Liver (tissue), 10 donors: Measurements from ENCODE around the gene MED4. TPM values are rescaled to one million over a fixed set of nuclear protein-coding genes. Genes with fewer than 3 reads are reported as not detected.

ENCODE experiments used
- DNase-seq: peaks from one replicate; pipeline ENCODE4 v3.0.0-alpha.2; 2017; ENCODE audit warnings: low spot score
- H3K27ac ChIP-seq, 2 donors: one replicate each; pipeline ENCODE4 v1.7.0; 2013; ENCODE audit warnings: inconsistent platforms in 2 of 2, low read length in 2 of 2, control low read depth in 1 of 2, low read depth in 1 of 2, mild to moderate bottlenecking in 1 of 2
- H3K27me3 ChIP-seq, 4 donors: one replicate each; pipeline versions ENCODE4 v1.6.1 to v1.7.0; 2013; ENCODE audit warnings: low read length in 3 of 4, inconsistent platforms in 1 of 4, mild to moderate bottlenecking in 1 of 4, moderate library complexity in 1 of 4; ENCODE audit not compliant: control insufficient read depth in 4 of 4, insufficient read depth in 4 of 4
- H3K36me3 ChIP-seq, 4 donors: one replicate each; pipeline versions ENCODE4 v1.6.1 to v1.7.0; 2013; ENCODE audit warnings: low read length in 3 of 4, mild to moderate bottlenecking in 3 of 4, low read depth in 1 of 4, moderate library complexity in 1 of 4; ENCODE audit not compliant: control insufficient read depth in 4 of 4, insufficient read depth in 3 of 4
- H3K4me1 ChIP-seq, 4 donors: one replicate each; pipeline versions ENCODE4 v1.6.1 to v1.7.0; 2013; ENCODE audit warnings: low read length in 3 of 4, mild to moderate bottlenecking in 3 of 4, moderate library complexity in 1 of 4; ENCODE audit not compliant: control insufficient read depth in 4 of 4, insufficient read depth in 4 of 4
- H3K4me3 ChIP-seq, 3 donors: one replicate each; pipeline versions ENCODE4 v1.6.1 to v1.7.0; 2013; ENCODE audit warnings: low read length in 3 of 3, control low read depth in 1 of 3, low read depth in 1 of 3, mild to moderate bottlenecking in 1 of 3
- H3K9ac ChIP-seq, 2 donors: one replicate each; pipeline ENCODE4 v1.7.0; 2013; ENCODE audit warnings: low read length in 2 of 2, mild to moderate bottlenecking in 2 of 2, moderate library complexity in 2 of 2, control low read depth in 1 of 2, low read depth in 1 of 2
- H3K9me3 ChIP-seq, 4 donors: one replicate each; pipeline versions ENCODE4 v1.6.1 to v1.7.0; 2013; ENCODE audit warnings: low read length in 3 of 4; ENCODE audit not compliant: control insufficient read depth in 4 of 4
- CTCF ChIP-seq: fragments of 150-350 bp; IDR thresholded peaks from 2 replicates; pipeline ENCODE4 v1.5.1; 2017; ENCODE audit warnings: improper control_type of control experiment, low read depth, low read length; ENCODE audit not compliant: missing input control
- EGR1 ChIP-seq, 2 donors: IDR thresholded peaks; 2 replicates each; pipeline ENCODE4 v1.6.1; 2016 to 2018; ENCODE audit warnings: antibody characterized with exemption in 2 of 2, low read depth in 2 of 2
- FOXA1 ChIP-seq: IDR thresholded peaks from 2 replicates; pipeline ENCODE4 v1.6.1; 2016; ENCODE audit warnings: antibody characterized with exemption
- FOXA2 ChIP-seq: IDR thresholded peaks from 2 replicates; pipeline ENCODE4 v1.6.1; 2016; ENCODE audit warnings: antibody characterized with exemption
- GABPA ChIP-seq, 2 donors: IDR thresholded peaks in 1 of 2; conservative IDR thresholded peaks in 1 of 2; 2 replicates each; pipeline ENCODE4 v1.6.1; 2016; ENCODE audit warnings: antibody characterized with exemption in 2 of 2, mild to moderate bottlenecking in 1 of 2, moderate library complexity in 1 of 2
- HNF4A ChIP-seq, 2 donors: conservative IDR thresholded peaks; 2 replicates each; pipeline ENCODE4 v1.6.1; 2016; ENCODE audit warnings: antibody characterized with exemption in 2 of 2, mild to moderate bottlenecking in 2 of 2
- HNF4G ChIP-seq: IDR thresholded peaks from 2 replicates; pipeline ENCODE4 v1.6.1; 2016; ENCODE audit warnings: antibody characterized with exemption
- JUND ChIP-seq, 2 donors: IDR thresholded peaks; 2 replicates each; pipeline ENCODE4 v1.6.1; 2016; ENCODE audit warnings: antibody characterized with exemption in 2 of 2
- NR2F2 ChIP-seq: IDR thresholded peaks from 2 replicates; pipeline ENCODE4 v1.6.1; 2016; ENCODE audit warnings: antibody characterized with exemption
- RAD21 ChIP-seq, 2 donors: IDR thresholded peaks; 2 replicates each; pipeline ENCODE4 v1.6.1; 2016; ENCODE audit warnings: antibody characterized with exemption in 2 of 2, mild to moderate bottlenecking in 2 of 2
- RXRA ChIP-seq, 2 donors: IDR thresholded peaks; 2 replicates each; pipeline ENCODE4 v1.6.1; 2017 to 2018; ENCODE audit warnings: antibody characterized with exemption in 2 of 2, mild to moderate bottlenecking in 1 of 2
- SP1 ChIP-seq: IDR thresholded peaks from 2 replicates; pipeline ENCODE4 v1.6.1; 2018; ENCODE audit warnings: antibody characterized with exemption, mild to moderate bottlenecking
- TAF1 ChIP-seq: conservative IDR thresholded peaks from 2 replicates; pipeline ENCODE4 v1.6.1; 2016; ENCODE audit warnings: antibody characterized with exemption, mild to moderate bottlenecking
- YY1 ChIP-seq: IDR thresholded peaks from 2 replicates; pipeline ENCODE4 v1.6.1; 2016; ENCODE audit warnings: antibody characterized with exemption, mild to moderate bottlenecking
- ZBTB33 ChIP-seq: IDR thresholded peaks from 2 replicates; pipeline ENCODE4 v1.6.1; 2016; ENCODE audit warnings: antibody characterized with exemption
- whole genome bisulfite sequencing: extraction: QIAGEN DNeasy Blood & Tissue Kit; methylation state at CpG from one replicate; pipeline ENCODE4 v1.1.7; 2013; 5-methylcytosine and 5-hydroxymethylcytosine counted together
- polyA plus RNA-seq, 2 donors: library from polyadenylated mRNA; stranded (reverse) in 1 of 2; unstranded in 1 of 2; fragments of 200-250 nt in 1 of 2; fragments of >200 nt in 1 of 2; fragmentation: Nextera tagmentation in 1 of 2; extraction: Ambion mirVana in 1 of 2; gene quantifications; one replicate each; pipeline versions ENCODE4 v1.2.1 to v1.2.3, GENCODE V29; 2013 to 2015
- small RNA-seq: library from RNA; depleted of rRNA; stranded (forward); fragments of <200 nt; gene quantifications from one replicate; pipeline ENCODE3, GENCODE V24; 2014
- total RNA-seq, 2 donors: library from RNA; depleted of rRNA; stranded (reverse); fragments of >200 nt; gene quantifications; one replicate each; pipeline ENCODE4 v1.2.3, GENCODE V29; 2014
- TF ChIP-seq, protein P1 (sequence below): IDR thresholded peaks from 2 replicates; pipeline ENCODE4 v1.6.1; 2016; ENCODE audit warnings: antibody characterized with exemption
- TF ChIP-seq, protein P2 (sequence below): IDR thresholded peaks from 2 replicates; pipeline ENCODE4 v1.6.1; 2016; ENCODE audit warnings: antibody characterized with exemption, mild to moderate bottlenecking
- TF ChIP-seq, protein P3 (sequence below): IDR thresholded peaks from 2 replicates; pipeline ENCODE4 v1.6.1; 2016; ENCODE audit warnings: antibody characterized with exemption
- donor health status: healthy.
- donor health status: healthy.
- donor health status: healthy.
- donor health status: healthy.
- donor health status: healthy.

MED4 gene
- total and polyA plus RNA-seq, 4 donors = 18.2 to 32.4 (median 22.6) TPM

DNA sequence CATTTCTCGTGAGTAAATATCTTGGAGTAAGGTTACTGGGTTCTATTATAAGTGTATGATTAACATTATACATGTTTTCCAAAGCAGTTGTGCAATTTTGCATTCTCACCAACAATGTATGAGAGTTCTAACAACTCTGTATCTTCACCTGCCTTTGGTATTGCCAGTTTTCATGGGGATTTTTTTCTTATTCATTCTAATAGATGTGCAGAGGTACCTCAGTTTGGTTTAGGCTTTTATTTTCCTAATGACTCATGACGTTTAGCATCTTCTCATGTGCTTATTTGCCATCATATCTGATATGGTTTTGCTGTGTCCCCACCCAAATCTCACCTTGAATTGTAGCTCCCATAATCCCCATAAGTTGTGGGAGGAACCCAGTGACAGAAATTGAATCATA, 65.0 kb downstream of the MED4 start:
- H3K9me3 ChIP-seq = no peaks in the 10 kb centered on the region
- no peak overlapping the region for H3K4me3 ChIP-seq
- no peak for TF ChIP-seq RXRA (IDR thresholded peaks at IDR 0.05)
- no peak for TF ChIP-seq JUND (IDR thresholded peaks at IDR 0.05)
- no peak for TF ChIP-seq GABPA (IDR thresholded peaks at IDR 0.05 in 1 of 2, conservative IDR thresholded peaks at IDR 0.05 in 1 of 2)
- TF ChIP-seq NR2F2 = no peak
- TF ChIP-seq HNF4G = no peak
- TF ChIP-seq CTCF = no peak
- TF ChIP-seq, protein P1, sequence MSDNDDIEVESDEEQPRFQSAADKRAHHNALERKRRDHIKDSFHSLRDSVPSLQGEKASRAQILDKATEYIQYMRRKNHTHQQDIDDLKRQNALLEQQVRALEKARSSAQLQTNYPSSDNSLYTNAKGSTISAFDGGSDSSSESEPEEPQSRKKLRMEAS = no peak
- no peak for TF ChIP-seq TAF1
- TF ChIP-seq YY1 = no peak
- no peak for TF ChIP-seq EGR1 (IDR thresholded peaks at IDR 0.05; ENCODE audit: low read depth in 2 of 2)
- TF ChIP-seq ZBTB33 = no peak
- TF ChIP-seq RAD21 (IDR thresholded peaks at IDR 0.05) = no peak
- no peak for TF ChIP-seq SP1
- TF ChIP-seq HNF4A (conservative IDR thresholded peaks at IDR 0.05) = no peak
- no peak for TF ChIP-seq FOXA1
- TF ChIP-seq, protein P2, sequence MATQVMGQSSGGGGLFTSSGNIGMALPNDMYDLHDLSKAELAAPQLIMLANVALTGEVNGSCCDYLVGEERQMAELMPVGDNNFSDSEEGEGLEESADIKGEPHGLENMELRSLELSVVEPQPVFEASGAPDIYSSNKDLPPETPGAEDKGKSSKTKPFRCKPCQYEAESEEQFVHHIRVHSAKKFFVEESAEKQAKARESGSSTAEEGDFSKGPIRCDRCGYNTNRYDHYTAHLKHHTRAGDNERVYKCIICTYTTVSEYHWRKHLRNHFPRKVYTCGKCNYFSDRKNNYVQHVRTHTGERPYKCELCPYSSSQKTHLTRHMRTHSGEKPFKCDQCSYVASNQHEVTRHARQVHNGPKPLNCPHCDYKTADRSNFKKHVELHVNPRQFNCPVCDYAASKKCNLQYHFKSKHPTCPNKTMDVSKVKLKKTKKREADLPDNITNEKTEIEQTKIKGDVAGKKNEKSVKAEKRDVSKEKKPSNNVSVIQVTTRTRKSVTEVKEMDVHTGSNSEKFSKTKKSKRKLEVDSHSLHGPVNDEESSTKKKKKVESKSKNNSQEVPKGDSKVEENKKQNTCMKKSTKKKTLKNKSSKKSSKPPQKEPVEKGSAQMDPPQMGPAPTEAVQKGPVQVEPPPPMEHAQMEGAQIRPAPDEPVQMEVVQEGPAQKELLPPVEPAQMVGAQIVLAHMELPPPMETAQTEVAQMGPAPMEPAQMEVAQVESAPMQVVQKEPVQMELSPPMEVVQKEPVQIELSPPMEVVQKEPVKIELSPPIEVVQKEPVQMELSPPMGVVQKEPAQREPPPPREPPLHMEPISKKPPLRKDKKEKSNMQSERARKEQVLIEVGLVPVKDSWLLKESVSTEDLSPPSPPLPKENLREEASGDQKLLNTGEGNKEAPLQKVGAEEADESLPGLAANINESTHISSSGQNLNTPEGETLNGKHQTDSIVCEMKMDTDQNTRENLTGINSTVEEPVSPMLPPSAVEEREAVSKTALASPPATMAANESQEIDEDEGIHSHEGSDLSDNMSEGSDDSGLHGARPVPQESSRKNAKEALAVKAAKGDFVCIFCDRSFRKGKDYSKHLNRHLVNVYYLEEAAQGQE = no peak
- TF ChIP-seq, protein P3, sequence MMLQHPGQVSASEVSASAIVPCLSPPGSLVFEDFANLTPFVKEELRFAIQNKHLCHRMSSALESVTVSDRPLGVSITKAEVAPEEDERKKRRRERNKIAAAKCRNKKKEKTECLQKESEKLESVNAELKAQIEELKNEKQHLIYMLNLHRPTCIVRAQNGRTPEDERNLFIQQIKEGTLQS = no peak
- H3K27ac ChIP-seq = no peak overlapping the region
- WGBS = 51% methylated on average over 2 of the region's 2 CpGs
- no peak for DNase-seq
- no peak overlapping the region for H3K9ac ChIP-seq
- H3K36me3 ChIP-seq = no peaks in the 10 kb centered on the region
- no peaks in the 10 kb centered on the region for H3K27me3 ChIP-seq
- H3K4me1 ChIP-seq = no peaks in the 10 kb centered on the region

DNA sequence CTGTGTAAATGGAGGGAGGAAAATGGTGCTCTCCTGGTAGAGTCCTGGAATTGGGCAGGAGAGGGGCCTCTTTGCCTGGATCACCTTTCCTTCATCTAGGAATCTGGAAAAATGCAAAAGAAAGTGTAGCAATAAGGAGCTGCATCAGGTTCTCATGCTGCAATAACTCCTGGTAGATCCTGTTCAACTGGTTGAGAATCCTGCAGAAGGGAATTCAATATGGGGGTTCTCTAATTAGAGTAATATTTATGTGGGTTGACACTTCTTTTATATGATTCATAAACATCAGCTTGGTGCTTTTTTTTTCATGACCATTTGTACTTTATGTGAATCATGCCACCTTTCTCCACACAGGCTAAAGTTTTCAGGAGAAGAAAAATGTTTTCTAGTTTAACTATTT, 66.8 kb downstream of the MED4 start:
- no peaks in the 10 kb centered on the region for H3K4me1 ChIP-seq
- TF ChIP-seq HNF4G = no peak
- TF ChIP-seq FOXA2 = no peak
- TF ChIP-seq TAF1 = no peak

More for the DNA sequence above, 66.8 kb downstream of the MED4 start:
- Histone ChIP-seq H3K36me3 (no peaks in the 10 kb centered on the region), H3K9ac (no peak overlapping the region), H3K9me3 (no peaks in the 10 kb centered on the region), H3K27me3 (no peaks in the 10 kb centered on the region), H3K27ac (no peak overlapping the region), H3K4me3 (no peak overlapping the region)
- DNase-seq = no peak

Small RNA genes lying within 50 kb of the gene (small RNA-seq; reads per million reads assigned to genes)
- not detected for gene POLR2KP2

Other genes starting within 250 kb of the MED4 start
- 10 to 100 TPM; 26.9 to 27.1 TPM for gene SUCLA2, start 93.8 kb downstream of the MED4 start, total RNA-seq
- gene SUCLA2, start 93.8 kb downstream of the MED4 start, polyA plus RNA-seq = 10 to 100 TPM; 22.0 to 25.2 TPM
- 1 to 10 TPM; 6.0 to 7.7 TPM for gene NUDT15, start 57.4 kb downstream of the MED4 start, total RNA-seq
- gene NUDT15, start 57.4 kb downstream of the MED4 start, polyA plus RNA-seq = 1 to 10 TPM; 6.5 to 7.3 TPM
- 100 to 1,000 TPM; 114 to 167 TPM for gene ITM2B, start 138.1 kb upstream of the MED4 start, total RNA-seq
- 100 to 1,000 TPM; 237 to 379 TPM for gene ITM2B, start 138.1 kb upstream of the MED4 start, polyA plus RNA-seq
- gene RB1, start 208.6 kb upstream of the MED4 start, total RNA-seq = 10 to 100 TPM; 10.9 to 30.6 TPM
- 1 to 10 TPM; 6.6 to 6.9 TPM for gene RB1, start 208.6 kb upstream of the MED4 start, polyA plus RNA-seq